Epithelial cell of proximal tubule (primary cell): Measurements from ENCODE around the gene ESRRA. TPM values are rescaled to one million over a fixed set of nuclear protein-coding genes. Genes with fewer than 3 reads are reported as not detected.
A peak's percentile ranks its signal among the peaks of the same experiment; 100 is the strongest.
"Not testable (repeated sequence)": the region's sequence is repeated elsewhere in the genome, so short reads cannot be mapped to it uniquely, and the experiment has no call there.

Experiments used
- DNase-seq: peaks from one replicate; pipeline ENCODE4 v3.0.0-alpha.2; 2011; ENCODE audit warnings: low read depth
- H3K4me3 ChIP-seq: 2 replicates; pipeline ENCODE4 v1.5.1; 2011; ENCODE audit warnings: low read depth, mild to moderate bottlenecking, low read length
- total RNA-seq: library from RNA; depleted of rRNA; stranded (reverse); fragments of >200 nt; gene quantifications from 2 replicates; pipeline ENCODE4 v1.2.3, GENCODE V29; 2015
- TF ChIP-seq, protein P1 (sequence below): conservative IDR thresholded peaks from 2 replicates; pipeline ENCODE4 v1.5.1; 2012; ENCODE audit warnings: low read depth, mild to moderate bottlenecking, low read length

The ESRRA gene
- total RNA-seq, 1 donor from 2014 or later, result 47.2 TPM

DNA sequence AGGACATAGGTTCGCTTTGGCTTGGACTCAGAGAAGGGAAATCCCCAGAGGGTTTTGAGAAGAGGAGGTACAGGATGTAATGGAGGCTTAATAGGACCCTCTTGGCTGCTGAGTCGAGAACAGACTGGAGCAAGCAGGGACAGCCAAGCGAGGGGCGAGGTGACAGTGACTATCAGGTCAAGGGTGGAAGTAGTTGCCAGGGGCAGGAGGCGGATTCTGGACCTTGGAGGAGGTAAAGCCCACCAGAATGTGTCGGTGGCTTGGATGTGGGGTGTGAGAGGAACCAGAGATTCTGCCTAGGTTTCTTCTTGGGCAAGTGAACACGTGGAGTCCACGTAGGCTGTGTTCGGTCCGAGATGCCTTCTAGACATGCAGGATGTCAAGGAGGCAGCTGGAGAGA, 7.6 kb downstream of the ESRRA start:
- DNase-seq, result no peak
- TF ChIP-seq, protein P1, sequence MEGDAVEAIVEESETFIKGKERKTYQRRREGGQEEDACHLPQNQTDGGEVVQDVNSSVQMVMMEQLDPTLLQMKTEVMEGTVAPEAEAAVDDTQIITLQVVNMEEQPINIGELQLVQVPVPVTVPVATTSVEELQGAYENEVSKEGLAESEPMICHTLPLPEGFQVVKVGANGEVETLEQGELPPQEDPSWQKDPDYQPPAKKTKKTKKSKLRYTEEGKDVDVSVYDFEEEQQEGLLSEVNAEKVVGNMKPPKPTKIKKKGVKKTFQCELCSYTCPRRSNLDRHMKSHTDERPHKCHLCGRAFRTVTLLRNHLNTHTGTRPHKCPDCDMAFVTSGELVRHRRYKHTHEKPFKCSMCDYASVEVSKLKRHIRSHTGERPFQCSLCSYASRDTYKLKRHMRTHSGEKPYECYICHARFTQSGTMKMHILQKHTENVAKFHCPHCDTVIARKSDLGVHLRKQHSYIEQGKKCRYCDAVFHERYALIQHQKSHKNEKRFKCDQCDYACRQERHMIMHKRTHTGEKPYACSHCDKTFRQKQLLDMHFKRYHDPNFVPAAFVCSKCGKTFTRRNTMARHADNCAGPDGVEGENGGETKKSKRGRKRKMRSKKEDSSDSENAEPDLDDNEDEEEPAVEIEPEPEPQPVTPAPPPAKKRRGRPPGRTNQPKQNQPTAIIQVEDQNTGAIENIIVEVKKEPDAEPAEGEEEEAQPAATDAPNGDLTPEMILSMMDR, result no peak
- no peak overlapping the region for H3K4me3 ChIP-seq

DNA sequence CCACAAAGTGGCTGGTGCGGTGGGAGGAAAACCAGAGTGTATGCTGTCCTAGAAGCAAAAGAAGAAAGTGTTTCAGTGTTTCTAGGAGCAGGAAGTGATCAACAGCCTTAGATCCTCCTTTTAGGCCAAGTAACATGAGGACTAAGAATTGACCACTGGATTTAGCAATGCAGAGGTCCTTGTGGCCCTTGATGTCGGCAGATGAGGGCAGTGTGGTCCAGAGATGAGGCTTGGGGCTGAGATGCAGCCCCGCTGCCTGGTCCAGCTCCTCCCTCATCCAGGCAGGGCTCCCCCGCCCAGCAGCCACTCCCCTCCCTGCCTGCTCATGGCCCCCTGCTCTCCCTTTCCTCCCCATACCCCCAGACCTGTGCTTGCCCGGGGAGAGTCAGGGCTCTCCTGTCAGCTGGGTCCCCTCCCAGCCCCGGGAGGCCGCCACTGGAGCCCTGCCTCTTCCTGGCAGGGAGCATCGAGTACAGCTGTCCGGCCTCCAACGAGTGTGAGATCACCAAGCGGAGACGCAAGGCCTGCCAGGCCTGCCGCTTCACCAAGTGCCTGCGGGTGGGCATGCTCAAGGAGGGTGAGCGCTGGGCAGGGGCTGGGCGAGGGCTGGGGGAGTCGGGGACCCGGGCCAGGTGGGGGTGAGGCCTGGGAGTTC, 8.3 kb downstream of the ESRRA start:
- TF ChIP-seq, protein P1, result no peak
- H3K4me3 ChIP-seq, result no peak overlapping the region

DNA sequence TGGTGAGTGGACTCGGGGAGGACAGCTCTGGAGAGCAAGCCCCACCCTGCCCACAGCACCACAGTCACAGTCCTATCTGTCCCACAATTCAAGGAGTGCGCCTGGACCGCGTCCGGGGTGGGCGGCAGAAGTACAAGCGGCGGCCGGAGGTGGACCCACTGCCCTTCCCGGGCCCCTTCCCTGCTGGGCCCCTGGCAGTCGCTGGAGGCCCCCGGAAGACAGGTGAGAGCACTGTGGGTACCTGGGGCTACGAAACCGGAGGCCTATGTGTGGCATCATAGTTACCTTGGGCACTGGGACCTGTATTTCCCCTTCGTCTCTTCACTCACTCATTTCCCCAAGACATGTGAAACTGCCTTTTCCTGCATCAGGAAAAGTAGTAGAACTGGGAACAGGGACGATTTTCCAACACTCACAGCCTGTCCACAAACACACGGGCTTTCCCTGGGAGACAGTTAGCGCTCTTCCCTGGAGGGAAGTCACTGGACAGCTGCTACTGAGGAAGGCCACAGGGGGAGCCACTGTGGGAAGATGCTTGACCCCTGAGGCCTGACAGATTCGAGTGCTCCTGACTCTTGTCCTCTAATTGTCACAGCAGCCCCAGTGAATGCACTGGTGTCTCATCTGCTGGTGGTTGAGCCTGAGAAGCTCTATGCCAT, 9.0 kb downstream of the ESRRA start:
- TF ChIP-seq, protein P1, result peak; percentile 28
- DNase-seq, result no peak
- no peak overlapping the region for H3K4me3 ChIP-seq

More for the DNA sequence above, 8.3 kb downstream of the ESRRA start:
- no peak for DNase-seq

DNA sequence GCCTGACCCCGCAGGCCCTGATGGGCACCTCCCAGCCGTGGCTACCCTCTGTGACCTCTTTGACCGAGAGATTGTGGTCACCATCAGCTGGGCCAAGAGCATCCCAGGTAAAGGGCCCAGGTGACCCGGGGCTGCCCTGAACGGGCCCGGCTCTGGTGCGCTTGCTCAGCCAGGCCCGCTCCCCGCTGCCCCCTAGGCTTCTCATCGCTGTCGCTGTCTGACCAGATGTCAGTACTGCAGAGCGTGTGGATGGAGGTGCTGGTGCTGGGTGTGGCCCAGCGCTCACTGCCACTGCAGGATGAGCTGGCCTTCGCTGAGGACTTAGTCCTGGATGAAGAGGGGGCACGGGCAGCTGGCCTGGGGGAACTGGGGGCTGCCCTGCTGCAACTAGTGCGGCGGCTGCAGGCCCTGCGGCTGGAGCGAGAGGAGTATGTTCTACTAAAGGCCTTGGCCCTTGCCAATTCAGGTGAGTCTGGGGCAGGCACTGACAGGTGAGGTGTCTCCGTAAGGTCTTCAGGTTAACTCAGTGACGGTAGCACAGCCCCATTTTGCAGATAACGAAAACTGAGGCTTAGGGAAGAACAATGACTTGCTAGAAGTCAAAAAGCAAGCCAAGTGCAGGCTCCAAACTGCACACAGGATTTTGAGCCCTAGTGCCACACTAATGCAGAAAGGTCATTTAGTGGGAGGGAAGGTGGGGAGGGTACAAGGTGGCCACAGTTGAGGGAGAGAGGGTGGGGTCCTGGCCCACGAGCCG, 9.7 kb downstream of the ESRRA start:
- TF ChIP-seq, protein P1, result no peak
- H3K4me3 ChIP-seq, result no peak overlapping the region
- no peak for DNase-seq

DNA sequence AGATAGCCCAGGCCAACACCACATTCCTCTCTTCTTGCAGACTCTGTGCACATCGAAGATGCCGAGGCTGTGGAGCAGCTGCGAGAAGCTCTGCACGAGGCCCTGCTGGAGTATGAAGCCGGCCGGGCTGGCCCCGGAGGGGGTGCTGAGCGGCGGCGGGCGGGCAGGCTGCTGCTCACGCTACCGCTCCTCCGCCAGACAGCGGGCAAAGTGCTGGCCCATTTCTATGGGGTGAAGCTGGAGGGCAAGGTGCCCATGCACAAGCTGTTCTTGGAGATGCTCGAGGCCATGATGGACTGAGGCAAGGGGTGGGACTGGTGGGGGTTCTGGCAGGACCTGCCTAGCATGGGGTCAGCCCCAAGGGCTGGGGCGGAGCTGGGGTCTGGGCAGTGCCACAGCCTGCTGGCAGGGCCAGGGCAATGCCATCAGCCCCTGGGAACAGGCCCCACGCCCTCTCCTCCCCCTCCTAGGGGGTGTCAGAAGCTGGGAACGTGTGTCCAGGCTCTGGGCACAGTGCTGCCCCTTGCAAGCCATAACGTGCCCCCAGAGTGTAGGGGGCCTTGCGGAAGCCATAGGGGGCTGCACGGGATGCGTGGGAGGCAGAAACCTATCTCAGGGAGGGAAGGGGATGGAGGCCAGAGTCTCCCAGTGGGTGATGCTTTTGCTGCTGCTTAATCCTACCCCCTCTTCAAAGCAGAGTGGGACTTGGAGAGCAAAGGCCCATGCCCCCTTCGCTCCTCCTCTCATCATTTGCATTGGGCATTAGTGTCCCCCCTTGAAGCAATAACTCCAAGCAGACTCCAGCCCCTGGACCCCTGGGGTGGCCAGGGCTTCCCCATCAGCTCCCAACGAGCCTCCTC, 10.6 kb downstream of the ESRRA start:
- not testable (repeated sequence) for DNase-seq, H3K4me3 ChIP-seq

DNA sequence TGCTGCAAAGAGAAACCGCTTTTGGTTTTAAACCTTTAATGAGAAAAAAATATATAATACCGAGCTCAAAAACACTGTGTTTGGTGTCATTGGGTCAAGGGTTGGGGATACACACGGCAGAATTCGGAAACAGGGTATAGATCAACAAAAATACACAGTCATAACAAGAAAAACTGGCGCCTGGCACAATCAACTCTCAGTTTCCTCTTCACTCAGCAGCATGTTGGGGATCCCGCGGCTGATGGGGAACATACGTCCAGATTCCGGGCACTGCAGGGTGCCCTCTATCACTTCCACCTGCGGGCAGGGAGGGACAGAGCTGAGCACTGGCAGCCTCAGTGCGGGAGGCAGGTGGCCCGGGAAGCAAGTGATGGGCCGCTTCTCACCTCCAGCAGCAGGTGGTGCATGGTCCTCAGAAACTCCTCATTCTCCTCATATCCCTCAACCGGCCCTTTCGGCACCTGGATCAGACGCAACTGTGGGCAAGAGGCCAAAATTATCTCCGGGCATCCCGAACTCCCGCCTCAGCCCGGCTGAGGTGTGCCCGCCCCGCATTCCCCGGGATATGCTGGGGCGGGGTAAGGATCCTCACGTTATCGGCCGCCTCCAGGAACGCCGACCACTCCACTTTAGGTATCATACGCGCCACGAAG, 11.5 kb downstream of the ESRRA start:
- no peak for DNase-seq
- peak overlapping the region; percentile 97 for H3K4me3 ChIP-seq
- TF ChIP-seq, protein P1, result peak; percentile 42
